Thymus (tissue), 11 donors: ENCODE results near the gene GPC6. TPM values are rescaled to one million over a fixed set of nuclear protein-coding genes. Genes with fewer than 3 reads are reported as not detected.

Experiments
- DNase-seq, 9 donors: peaks; one replicate each; pipeline ENCODE4 v3.0.0-alpha.2; 2013; ENCODE audit warnings: low spot score in 9 of 9, low read depth in 6 of 9, missing footprints in 1 of 9
- H3K27ac ChIP-seq, 2 donors: one replicate each; pipeline ENCODE4 v1.5.1; 2013; ENCODE audit warnings: control low read depth in 1 of 2, low read depth in 1 of 2, low read length in 1 of 2, mild to moderate bottlenecking in 1 of 2, moderate library complexity in 1 of 2
- H3K27me3 ChIP-seq, 2 donors: one replicate each; pipeline ENCODE4 v1.5.1; 2013; ENCODE audit warnings: low read length in 1 of 2; ENCODE audit not compliant: control insufficient read depth in 2 of 2, insufficient read depth in 1 of 2
- H3K36me3 ChIP-seq, 2 donors: one replicate each; pipeline ENCODE4 v1.5.1; 2013; ENCODE audit warnings: low read length in 1 of 2, mild to moderate bottlenecking in 1 of 2, moderate library complexity in 1 of 2; ENCODE audit not compliant: control insufficient read depth in 2 of 2, insufficient read depth in 2 of 2
- H3K4me1 ChIP-seq, 2 donors: one replicate each; pipeline ENCODE4 v1.5.1; 2013; ENCODE audit warnings: low read length in 2 of 2; ENCODE audit not compliant: control insufficient read depth in 2 of 2, insufficient read depth in 2 of 2
- H3K4me3 ChIP-seq, 2 donors: one replicate each; pipeline ENCODE4 v1.5.1; 2013; ENCODE audit warnings: low read length in 2 of 2, control low read depth in 1 of 2, mild to moderate bottlenecking in 1 of 2
- H3K9me3 ChIP-seq, 2 donors: one replicate each; pipeline ENCODE4 v1.5.1; 2013; ENCODE audit warnings: low read length in 1 of 2, mild to moderate bottlenecking in 1 of 2; ENCODE audit not compliant: control insufficient read depth in 2 of 2, insufficient read depth in 1 of 2
- WGBS: extraction: QIAGEN DNeasy Blood & Tissue Kit; methylation state at CpG from one replicate; pipeline ENCODE4 v1.1.7; 2013; 5-methylcytosine and 5-hydroxymethylcytosine counted together
- polyA plus RNA-seq: library from polyadenylated mRNA; stranded (reverse); fragments of 200-250 nt; gene quantifications from one replicate; pipeline ENCODE4 v1.2.3, GENCODE V29; 2013
- total RNA-seq: library from RNA; stranded (reverse); fragments of 120-200 nt; gene quantifications from one replicate; pipeline ENCODE4 v1.2.4, GENCODE V29; 2013
- donor health status: healthy.

Gene GPC6
- total and polyA plus RNA-seq, 2 donors, result 1.1 to 6.9 TPM

DNA sequence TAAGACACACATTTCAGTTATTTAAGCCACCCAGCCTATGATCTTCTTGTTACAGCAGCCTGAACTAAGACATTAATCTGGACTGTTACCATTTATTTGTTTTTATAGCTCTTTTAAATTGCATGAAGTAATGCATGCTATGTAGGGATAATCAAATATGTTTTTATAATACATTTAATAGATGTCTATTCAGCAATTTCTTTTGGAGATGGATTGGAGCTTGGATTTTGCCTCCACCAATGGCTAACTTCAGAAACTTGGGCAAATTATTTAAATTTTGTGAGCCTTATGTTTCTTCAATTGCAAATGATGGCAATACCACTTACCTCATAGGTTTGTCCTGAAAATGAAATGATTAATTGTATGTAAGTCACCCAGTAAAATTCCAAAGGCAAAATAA is 288.7 kb downstream of the GPC6 start:
- DNase-seq, result no peak
- no peak overlapping the region for H3K27ac ChIP-seq
- no peaks in the 10 kb centered on the region for H3K27me3 ChIP-seq
- no peaks in the 10 kb centered on the region for H3K36me3 ChIP-seq
- H3K9me3 ChIP-seq, result no peaks in the 10 kb centered on the region
- no peaks in the 10 kb centered on the region for H3K4me1 ChIP-seq
- no peak overlapping the region for H3K4me3 ChIP-seq

DNA sequence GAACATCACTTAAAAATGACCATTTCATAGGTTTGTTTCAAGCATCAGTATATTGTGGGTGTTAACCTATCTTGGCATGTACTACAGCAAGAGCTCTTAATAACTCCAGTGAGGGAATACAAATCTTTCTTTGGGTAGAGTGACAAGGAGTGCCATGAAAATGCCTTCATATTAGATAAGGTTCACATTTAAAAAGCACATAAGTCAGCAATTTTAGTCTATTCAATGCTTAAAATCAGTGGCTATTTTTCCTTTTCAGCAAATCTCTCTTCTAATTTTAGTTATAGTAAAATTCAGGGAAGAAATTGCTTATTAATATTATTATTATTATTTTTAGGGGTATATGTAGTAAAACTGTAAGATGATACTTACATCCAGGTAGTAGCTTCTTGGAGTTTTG is 291.1 kb downstream of the GPC6 start:
- H3K4me1 ChIP-seq, result no peaks in the 10 kb centered on the region
- no peak overlapping the region for H3K27ac ChIP-seq
- H3K27me3 ChIP-seq, result no peaks in the 10 kb centered on the region
- H3K9me3 ChIP-seq, result no peaks in the 10 kb centered on the region
- no peak overlapping the region for H3K4me3 ChIP-seq
- no peak for DNase-seq
- H3K36me3 ChIP-seq, result no peaks in the 10 kb centered on the region

DNA sequence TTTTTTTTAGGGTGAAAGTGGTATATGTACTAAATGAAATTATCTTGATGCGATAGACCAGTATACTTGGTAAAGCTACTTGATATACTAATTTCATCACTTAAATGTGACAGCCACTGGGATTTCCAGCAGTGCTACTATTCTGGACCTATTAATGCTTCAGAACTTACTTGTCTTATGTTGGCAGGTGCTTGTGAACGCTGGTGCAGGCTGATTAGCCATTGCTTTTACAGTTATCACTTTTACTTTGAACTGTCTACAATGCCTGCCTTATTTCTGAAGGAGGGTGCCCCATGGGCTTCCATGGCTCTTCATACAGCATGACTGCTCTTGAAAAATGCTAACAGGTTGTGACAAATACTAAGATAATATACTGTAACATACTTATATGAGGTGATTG is 294.7 kb downstream of the GPC6 start:
- H3K4me1 ChIP-seq, result no peaks in the 10 kb centered on the region
- no peak for DNase-seq
- no peaks in the 10 kb centered on the region for H3K27me3 ChIP-seq
- no peak overlapping the region for H3K4me3 ChIP-seq
- 84% methylated on average over 2 of the region's 2 CpGs for WGBS
- no peaks in the 10 kb centered on the region for H3K9me3 ChIP-seq
- no peaks in the 10 kb centered on the region for H3K36me3 ChIP-seq
- no peak overlapping the region for H3K27ac ChIP-seq

DNA sequence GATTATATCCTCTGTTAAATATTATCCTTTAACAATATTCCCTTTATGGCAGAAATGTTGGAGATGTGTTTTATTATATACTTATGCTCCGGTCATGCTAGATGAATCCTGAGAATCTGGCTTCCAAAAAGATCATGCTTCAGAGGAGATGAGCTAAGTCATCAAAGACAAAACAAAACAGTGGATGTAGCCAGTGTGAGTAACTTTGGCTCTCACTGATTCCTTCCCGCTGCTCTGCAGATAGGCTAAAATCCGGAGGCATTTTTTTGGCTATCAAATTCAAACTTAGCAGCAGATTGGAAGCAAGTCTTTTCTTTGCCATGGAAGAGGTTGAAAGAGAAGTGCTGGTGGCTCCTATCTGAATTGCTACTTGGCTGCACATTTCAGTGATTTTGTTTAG is 295.9 kb downstream of the GPC6 start:
- no peaks in the 10 kb centered on the region for H3K27me3 ChIP-seq
- no peak overlapping the region for H3K4me3 ChIP-seq
- no peak for DNase-seq
- 93% methylated on average over 3 of the region's 3 CpGs for WGBS
- no peak overlapping the region for H3K27ac ChIP-seq
- H3K36me3 ChIP-seq, result no peaks in the 10 kb centered on the region
- no peaks in the 10 kb centered on the region for H3K9me3 ChIP-seq
- no peaks in the 10 kb centered on the region for H3K4me1 ChIP-seq

DNA sequence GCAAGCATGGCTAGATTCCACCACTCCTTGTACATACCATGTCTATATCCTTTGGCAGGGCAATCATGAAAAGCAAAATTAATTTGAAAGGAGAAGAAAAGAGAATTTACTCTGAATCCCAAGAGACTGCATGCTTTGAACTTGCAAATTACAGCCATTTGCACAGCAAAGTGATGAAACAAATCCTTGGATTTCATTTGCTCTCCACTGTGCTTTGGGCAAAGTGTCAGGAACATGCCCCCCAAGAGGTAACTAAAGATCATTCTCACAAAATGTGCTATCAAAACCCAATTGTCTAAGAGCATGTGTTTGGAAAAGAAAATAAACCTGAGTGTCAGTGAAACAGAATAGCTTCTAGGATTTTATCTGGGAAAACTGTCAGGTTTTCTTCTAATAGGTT is 298.5 kb downstream of the GPC6 start:
- Histone ChIP-seq H3K4me1 (no peaks in the 10 kb centered on the region), H3K36me3 (no peaks in the 10 kb centered on the region)

DNA sequence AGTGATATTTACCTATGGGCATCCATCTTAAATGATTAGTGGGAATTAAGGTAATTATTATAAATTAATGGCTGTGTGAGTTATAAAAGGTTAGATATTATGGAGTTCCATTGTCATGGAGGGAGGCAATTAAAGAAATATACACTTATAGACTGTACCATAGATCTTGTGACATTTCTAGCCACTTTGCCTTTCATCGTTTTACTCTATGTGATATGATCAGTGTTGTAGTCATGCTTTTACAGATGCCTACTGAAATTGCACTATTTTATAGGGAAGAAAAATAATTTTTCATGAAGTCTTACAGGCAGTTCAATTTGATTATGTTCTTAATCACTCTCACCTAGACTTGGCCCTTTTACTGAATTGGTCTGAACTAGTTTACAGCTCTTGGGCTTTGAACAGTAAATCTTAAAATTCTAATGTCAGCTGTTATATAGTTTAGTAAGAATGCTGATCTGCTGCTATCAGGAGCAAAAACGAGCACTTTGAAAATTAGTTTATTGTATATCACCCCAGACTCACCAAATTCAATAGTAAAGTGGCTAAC is 301.2 kb downstream of the GPC6 start:
- no peaks in the 10 kb centered on the region for H3K4me1 ChIP-seq
- 85% methylated on average over 2 of the region's 2 CpGs for WGBS
- H3K36me3 ChIP-seq, result no peaks in the 10 kb centered on the region
- no peaks in the 10 kb centered on the region for H3K27me3 ChIP-seq
- no peaks in the 10 kb centered on the region for H3K9me3 ChIP-seq
- no peak overlapping the region for H3K27ac ChIP-seq
- H3K4me3 ChIP-seq, result no peak overlapping the region
- no peak for DNase-seq

More for the DNA sequence above, 298.5 kb downstream of the GPC6 start:
- H3K27ac ChIP-seq, result no peak overlapping the region
- no peaks in the 10 kb centered on the region for H3K9me3 ChIP-seq
- no peak for DNase-seq
- no peaks in the 10 kb centered on the region for H3K27me3 ChIP-seq
- no peak overlapping the region for H3K4me3 ChIP-seq

DNA sequence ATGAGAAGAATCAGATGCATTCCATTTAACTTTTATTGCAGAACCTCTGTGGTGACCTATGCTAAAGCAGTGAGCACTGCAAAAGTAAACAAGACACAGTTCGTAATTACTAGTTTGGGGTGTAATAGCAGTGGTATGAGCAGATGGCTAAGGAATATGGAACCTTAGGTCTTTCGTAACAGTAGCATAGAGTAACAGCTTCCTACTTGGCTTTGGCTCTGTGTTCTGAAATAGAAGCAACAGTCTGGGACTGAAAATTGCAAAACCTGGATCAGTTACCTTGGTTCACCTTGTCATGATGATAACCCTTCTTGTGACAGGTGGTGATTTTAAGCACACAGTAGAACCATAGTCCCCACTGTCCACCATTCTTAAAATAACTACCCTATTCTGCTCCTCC is 303.4 kb downstream of the GPC6 start:
- Histone ChIP-seq H3K4me3 (no peak overlapping the region), H3K4me1 (no peaks in the 10 kb centered on the region), H3K36me3 (no peaks in the 10 kb centered on the region), H3K27me3 (no peaks in the 10 kb centered on the region), H3K9me3 (no peaks in the 10 kb centered on the region), H3K27ac (no peak overlapping the region)
- DNase-seq, result no peak
- WGBS, result 89% methylated on average over 2 of the region's 2 CpGs

DNA sequence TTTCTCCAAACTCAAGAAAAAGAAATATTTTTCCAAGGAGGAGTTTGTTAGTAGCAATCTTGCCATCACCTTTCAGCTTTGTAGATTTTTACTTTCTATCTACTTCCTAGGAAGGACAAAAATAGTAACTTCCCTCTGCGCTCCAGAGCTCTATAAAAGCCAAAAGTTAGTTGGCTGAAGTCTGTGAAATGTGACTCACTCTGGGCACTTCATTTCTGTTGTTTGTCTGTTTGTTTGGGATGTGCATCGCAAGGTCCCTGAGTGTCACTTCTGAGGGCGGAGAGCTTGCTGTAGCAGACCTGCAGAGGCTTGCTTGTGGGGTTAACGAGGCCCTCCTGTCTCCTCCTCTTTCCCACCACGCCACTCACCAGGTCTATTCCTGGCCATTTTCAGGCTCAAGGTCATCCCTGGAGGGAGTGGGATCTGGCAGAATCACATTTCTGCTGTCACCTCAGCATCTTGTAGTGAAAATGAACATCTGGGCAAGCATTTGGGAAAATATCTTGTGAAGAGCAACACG is 307.6 kb downstream of the GPC6 start:
- no peak for DNase-seq
- 85% methylated on average over 6 of the region's 6 CpGs for WGBS
- H3K4me3 ChIP-seq, result no peak overlapping the region
- no peaks in the 10 kb centered on the region for H3K36me3 ChIP-seq
- no peaks in the 10 kb centered on the region for H3K27me3 ChIP-seq
- H3K27ac ChIP-seq, result no peak overlapping the region
- H3K4me1 ChIP-seq, result no peaks in the 10 kb centered on the region
- no peaks in the 10 kb centered on the region for H3K9me3 ChIP-seq

DNA sequence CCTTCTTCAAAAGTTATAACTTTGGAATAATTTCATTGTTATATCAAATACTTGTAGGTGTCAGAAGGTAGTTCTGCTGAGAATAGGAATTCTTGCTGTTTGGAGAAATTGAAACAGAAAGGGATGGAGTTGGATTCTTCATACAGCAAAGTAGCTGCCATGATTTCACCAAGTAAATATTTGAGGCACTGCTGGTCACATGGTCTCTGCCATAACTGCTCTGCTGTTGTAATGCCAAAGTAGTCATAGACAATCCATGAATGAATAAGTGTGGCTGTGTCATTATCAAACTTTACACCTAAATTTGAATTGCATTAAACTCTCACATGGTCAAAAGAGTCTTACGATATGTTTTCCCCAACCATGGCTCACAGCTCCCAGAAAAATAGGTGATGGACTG is 308.6 kb downstream of the GPC6 start:
- WGBS, result 95% methylated on average over 1 of the region's 1 CpG
- Histone ChIP-seq H3K9me3 (no peaks in the 10 kb centered on the region), H3K36me3 (no peaks in the 10 kb centered on the region), H3K4me1 (no peaks in the 10 kb centered on the region), H3K27ac (no peak overlapping the region), H3K4me3 (no peak overlapping the region), H3K27me3 (no peaks in the 10 kb centered on the region)
- DNase-seq, result no peak

DNA sequence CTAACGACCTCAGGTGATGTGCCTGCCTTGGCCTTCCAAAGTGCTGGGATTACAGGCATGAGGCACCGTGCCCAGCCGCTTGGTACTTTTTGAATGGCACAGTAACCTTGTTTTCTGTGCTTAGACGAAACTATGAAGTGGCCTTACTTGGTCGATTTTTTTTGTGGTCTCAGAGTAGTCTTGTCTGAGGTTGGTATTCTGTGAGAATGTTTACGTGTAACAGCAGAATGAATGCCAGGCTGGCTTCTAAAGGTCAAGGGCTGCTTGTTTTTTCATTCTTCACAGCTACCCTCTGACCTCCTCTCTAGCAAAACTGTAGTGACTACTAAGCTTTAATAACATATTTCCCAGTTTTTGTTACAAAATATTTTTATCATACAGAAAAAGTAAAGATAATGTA is 313.3 kb downstream of the GPC6 start:
- DNase-seq, result no peak
- Histone ChIP-seq H3K4me1 (no peaks in the 10 kb centered on the region), H3K27ac (no peak overlapping the region), H3K4me3 (no peak overlapping the region), H3K27me3 (no peaks in the 10 kb centered on the region), H3K9me3 (no peaks in the 10 kb centered on the region), H3K36me3 (no peaks in the 10 kb centered on the region)
- 95% methylated on average over 6 of the region's 6 CpGs for WGBS
